OCI-LY1 (cell line): ENCODE measurements around the gene XPR1.

ENCODE experiments used
- CTCF ChIP-seq: fragments of 200-600 bp; sonication (generic), shearing (Covaris generic); IDR thresholded peaks from 2 replicates; pipeline ENCODE4 v1.5.1; 2017; ENCODE audit warnings: mild to moderate bottlenecking, antibody characterized with exemption, low read length, moderate library complexity, mixed read lengths
- EZH2 ChIP-seq: fragments of 200-600 bp; sonication (generic), shearing (Covaris generic); IDR thresholded peaks from 2 replicates; pipeline ENCODE4 v1.8.0; 2017; ENCODE audit warnings: borderline replicate concordance, mixed run types, mild to moderate bottlenecking, antibody characterized with exemption, low read length, moderate library complexity, mixed read lengths

- TF ChIP-seq CTCF (no peak), EZH2 (no peak)
Measured at GRCh38 chr1:180603223-180603849, 28.5 kb upstream of the XPR1 start.
